GM18508 (cell line): ENCODE data around the gene ZSWIM1.
"Not testable (repeated sequence)": the region's sequence is repeated elsewhere in the genome, so short reads cannot be mapped to it uniquely, and the experiment has no call there.

Experiments
- ATAC-seq: cut with Tn5 transposase; IDR thresholded peaks from one replicate; pipeline ENCODE4 v1.9.1; 2021; ENCODE audit warnings: moderate number of reproducible peaks; ENCODE audit not compliant: insufficient read depth, unreplicated experiment

The ZSWIM1 gene

DNA sequence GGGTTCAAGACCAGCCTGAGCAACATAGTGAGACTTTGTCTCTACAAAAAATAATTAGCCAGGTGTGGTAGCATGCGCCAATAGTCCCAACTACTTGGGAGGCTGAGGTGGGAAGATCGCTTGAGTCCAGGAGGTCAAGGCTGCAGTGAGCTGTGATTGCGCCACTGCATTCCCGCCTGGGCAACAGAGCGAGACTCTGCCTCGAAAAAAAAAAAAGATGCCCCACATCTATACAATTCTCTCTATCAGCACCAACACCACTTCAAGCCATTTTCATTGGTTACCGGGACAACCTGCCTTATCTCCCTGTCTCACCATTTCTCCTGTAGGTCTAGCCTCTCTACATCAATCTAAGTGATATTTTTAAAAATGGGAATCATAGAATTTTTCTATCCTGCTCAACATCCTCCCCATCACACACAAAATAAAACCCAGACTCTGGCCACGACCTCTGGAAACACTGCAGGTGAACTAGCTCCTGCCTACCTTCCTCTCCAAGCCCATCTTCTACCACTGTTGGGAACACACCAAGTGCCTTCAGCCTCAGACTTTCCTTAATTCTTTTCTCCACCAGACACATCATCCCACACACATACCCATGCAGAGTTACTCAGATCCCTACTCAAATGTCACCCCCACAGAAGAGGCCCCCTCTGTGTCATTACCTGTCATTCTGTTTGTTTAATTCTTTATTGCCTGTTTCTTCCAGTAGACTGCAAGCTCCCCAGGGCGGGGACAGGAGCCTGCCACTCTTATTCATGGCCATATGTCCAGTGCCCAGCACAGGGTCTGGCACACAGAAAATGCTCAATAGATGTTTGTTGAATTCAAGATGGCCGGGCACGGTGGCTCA lies 40.5 kb downstream of the ZSWIM1 start:
- ATAC-seq, result no peak

DNA sequence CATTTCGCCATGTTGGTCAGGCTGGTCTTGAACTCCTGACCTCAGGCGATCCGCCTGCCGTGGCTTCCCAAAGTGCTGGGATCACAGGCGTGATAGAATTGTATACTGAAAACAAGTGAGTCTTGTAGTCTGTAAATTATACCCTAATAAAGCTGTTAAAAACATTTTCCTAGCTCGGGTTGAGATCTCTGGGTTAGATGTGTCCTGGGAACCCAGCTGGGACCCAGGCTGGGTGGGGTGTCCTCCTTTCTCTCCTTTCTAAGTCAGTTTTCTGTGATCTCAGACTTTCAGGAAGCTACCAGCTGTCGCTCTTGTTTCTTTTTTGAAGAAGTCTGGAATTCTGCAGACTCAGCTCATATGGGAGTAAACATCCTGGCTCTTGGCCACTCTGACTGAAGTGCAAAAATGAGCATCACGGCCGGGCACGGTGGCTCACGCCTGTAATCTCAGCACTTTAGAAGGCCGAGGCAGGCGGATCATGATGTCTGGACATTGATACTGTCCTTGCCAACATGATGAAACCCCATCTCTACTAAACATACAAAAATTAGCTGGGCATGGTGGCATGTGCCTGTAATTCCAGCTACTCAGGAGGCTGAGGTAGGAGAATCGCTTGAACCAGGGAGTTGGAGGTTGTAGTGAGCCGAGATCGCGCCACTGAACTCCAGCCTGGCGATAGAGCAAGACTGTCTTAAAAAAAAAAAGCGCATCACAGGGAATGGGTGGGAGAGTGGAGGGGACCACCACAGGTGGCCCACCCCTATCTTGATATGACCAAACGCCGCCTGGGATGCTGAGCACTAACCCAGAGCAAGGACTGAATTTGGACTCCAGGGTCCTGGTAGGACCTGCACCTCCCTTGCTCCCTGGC lies 43.6 kb downstream of the ZSWIM1 start:
- ATAC-seq, result no peak

DNA sequence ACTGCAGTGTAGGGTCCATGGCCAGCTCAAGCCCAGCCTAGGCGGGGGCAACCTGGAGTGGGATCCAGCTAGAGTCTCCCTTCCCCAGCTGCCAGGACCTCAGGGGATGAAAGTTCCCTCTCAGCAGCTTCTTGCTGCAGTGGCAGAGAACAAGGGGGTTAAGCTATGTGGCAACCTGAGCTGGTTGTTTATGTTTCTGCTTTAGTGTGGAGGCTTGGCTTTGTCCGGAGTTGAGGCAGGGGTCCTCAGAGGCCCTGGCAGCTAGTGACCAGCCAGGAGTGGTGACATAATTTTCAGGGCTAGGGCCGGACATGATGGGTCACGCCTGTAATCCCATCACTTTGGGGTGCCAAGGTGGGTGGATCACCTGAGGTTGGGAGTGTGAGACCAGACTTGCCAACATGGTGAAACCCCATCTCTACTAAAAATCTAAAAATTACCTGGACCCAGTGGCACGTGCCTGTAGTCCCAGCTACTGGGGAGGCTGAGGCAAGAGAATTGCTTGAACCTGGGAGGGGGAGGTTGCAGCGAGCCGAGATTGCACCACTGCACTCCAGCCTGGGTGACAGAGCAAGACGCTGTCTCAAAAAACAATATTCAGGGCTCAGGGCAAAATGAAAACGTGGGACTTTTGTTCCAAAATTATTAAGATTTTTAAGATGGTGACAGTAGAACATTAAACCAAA lies 44.9 kb downstream of the ZSWIM1 start:
- ATAC-seq, result no peak

DNA sequence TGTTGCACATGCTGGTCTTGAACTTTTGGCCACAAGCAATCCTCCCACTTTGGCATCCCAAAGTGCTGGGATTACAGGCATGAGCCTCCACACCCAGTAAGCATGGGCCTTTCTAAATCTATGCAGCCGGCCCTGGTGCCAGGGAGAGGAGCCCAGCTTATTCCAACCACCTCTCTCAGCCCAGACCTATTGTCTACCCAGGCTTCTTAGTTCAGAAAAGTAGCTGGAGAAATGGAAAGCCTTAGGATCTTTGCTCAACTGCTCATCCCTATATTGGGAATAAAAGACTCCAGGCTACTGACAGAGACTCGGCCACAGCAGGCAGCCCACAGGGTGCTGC lies 45.7 kb downstream of the ZSWIM1 start:
- no peak for ATAC-seq

DNA sequence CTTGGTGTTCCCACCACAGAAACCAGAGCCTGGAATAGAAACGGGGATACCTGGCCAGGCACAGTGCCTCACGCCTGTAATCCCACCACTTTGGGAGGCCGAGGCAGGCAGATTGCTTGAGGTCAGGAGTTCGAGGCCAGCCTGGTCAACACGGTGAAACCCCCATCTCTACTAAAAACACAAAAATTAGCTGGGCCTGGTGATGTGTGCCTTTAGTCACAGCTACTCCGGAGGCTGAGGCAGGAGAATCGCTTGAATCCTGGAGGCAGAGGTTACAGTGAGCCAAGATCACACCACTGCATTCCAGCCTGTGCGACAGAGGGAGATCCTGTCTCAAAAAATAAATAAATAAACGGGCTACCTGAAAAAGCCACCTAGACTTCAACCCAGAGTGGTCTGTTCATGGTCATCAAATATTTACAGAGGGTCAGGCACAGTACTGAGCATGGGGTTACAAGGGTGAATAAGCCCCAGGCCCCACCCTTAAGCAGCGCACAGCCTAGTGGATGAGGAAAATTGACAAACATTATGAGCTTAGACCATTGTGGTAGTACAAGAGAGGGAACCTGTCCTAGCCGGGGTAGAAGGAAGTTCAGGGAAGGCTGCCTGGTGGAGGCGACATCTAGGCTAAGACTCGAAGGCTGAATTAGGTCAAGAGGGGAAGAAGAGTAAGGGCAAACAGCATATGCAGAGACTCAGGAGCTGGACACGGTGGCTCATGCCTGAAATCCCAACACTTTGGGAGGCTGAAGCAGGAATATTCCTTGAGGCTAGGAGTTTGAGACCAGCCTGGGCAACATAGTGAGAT lies 46.2 kb downstream of the ZSWIM1 start:
- ATAC-seq, result no peak

DNA sequence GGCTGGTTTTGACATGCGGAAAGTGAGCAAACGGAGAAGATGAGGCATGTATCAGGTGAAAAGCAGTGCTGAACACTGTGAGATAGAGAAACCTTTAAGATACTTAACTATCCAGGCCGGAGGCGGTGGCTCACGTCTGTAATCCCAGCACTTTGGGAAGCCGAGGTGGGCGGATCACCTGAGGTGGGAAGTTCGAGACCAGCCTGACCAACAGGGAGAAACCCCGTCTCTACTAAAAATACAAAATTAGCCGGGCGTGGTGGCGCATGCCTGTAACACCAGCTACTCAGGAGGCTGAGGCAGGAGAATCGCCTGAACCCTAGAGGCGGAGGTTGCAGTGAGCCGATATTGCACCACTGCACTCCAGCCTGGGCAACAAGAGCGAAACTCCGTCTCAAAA lies 50.7 kb downstream of the ZSWIM1 start:
- ATAC-seq, result not testable (repeated sequence)

DNA sequence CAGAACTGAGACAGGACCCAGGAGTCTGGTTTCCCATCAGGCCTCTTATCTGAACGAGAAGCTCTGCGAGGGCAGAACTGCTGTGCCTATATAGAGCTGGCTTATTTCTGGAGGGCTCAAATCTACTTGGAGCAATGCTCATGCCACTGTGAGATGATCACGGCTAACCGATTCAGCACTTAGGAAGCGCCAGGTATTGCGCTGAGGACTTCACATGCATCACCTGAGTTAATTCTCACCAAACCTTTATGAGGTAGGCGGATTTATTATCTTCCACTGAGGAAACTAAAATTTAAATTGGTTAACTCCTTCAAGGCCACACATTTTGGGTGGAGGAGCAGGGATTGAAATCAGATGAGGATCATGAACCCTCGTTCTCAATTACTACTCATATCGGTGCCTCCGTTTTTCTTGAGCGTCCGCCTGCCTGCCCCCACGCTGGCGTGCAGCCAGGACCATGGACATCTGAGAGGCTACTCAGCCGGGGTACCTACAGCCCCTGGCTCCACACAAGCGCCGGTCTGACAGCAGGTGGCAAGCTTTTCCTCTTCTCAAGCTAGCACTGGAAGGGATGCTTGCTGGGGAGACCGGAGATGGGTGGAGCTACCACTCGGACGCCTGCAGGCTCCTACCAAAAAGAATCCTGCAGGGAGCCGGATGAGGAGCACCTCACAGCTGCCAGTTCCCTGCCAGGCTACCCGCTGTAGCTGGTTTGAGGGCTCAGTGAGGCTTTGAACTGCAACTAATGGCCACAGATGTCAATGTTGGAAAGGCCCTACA lies 52.4 kb downstream of the ZSWIM1 start:
- no peak for ATAC-seq

DNA sequence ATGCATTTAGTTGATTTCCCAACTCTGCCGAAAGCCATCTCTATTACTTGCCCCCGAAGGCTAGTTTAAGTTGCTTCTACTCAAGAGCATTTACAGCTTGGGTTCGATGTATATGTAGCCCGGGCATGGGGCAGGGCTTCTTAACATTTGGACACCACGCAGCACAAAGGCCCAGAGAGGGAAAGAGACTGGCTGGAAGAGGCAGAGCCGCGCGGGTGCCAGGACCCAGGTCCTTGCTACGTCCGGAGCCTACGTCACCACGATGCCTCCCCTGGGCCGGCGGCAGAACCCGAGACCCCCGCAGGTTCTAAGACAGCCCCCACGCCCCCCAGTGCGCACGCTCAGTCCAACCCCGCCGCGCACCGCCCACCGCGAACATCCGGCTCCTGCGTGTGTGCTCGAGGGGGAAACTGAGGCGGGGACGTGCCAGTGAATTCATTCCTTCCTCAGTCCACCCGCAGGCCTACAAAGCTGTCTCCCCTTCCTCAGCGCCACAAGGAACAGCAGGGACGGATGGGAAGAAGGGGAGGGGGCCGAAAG lies 53.1 kb downstream of the ZSWIM1 start:
- no peak for ATAC-seq
